Fibroblast of skin of abdomen (primary cell): ENCODE measurements around the gene SETMAR.

Experiments used
- DNase-seq: peaks from one replicate; pipeline ENCODE4 v3.0.0-alpha.2; 2013

SETMAR gene

DNA sequence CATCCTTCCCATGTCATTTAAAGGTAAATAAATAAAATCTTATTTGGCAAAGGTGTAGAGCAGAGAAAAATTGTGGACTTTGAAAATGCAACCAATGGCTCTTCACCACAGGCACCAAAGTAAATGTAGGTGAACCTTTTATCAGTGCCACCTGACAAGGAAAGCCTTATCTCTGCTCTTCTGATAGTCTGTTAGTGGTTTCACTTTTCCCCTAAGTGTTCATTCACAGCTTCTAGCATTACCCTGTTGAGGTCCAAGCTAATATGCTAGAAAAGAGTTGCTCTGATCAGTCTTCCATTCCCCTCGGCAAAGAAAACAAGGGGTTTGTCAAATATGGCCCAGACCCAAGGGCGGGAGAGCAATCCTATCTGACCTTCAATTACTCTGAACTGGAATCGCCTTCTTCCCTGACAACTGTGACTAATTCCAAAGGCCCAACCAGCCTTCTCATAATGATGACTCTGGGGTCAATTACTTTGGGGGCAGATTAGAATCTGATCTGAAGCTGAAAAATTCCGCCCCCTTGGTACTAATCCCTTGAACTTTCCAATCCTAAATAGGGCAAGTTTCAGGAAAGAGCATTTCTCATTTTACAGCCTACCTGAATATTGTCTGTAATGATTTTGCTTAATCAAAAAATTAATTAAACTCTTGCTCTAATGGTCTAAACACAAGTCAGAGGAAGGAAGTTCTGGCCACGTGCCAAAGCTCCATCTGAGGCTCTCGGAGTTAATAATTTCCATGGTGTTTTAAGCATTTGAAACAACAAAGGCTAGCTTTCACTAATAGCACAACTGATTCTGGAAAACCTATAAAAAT is 52.4 kb downstream of the SETMAR start:
- DNase-seq, result no peak

DNA sequence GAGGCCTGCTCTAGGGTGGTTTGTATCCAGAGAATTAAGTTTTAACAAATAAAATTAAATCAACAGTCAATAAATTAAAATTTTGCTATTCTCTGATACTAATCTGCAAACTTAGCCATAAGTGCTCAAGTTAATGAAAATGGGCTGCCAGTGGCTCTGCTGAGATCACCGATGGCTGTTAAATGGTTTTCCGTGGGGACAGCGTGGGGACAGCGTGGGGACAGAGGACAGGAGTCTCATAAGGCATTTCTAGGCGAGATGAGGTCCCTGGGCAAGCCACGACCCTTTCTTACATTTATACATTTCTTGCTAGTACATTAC is 53.0 kb downstream of the SETMAR start:
- no peak for DNase-seq

DNA sequence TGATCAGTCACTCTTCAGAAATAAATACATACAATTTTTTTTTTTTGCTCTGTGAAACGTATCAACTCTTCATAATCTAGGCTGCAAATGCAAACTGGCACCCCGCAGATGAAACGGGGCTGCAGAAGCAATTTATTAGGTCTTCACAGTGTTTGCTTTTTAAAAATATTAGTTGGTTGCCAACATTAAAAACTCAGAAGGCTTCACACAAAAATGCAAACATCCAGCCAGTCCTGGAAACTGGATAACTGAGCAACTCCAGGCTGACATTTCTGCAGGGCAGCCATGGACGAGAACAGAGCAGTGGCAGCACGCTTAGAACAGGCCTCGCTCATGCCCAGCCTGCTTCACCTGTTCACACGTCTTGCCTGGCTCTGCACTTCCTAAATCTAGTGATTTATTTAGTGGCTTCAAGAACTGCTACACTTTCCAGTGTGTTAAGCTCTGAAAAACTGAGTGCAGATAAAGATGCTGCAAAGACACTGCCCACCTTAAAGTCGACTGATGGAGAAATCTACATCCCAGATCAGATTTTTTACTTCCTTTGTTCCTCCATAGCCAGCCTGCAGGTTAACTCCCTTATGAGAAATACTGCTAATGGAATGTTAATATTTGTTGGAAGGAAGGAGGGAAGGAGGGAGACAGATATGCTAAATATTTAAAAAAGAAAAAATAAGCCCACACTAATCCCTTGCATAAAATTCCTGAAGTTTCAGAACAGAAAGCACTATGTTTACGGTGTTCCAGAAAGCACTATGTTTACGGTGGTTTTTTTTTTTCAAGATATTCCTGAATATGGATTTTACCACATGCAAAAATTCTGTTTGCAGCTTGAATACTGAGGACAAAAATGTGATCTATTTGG is 53.6 kb downstream of the SETMAR start:
- no peak for DNase-seq

DNA sequence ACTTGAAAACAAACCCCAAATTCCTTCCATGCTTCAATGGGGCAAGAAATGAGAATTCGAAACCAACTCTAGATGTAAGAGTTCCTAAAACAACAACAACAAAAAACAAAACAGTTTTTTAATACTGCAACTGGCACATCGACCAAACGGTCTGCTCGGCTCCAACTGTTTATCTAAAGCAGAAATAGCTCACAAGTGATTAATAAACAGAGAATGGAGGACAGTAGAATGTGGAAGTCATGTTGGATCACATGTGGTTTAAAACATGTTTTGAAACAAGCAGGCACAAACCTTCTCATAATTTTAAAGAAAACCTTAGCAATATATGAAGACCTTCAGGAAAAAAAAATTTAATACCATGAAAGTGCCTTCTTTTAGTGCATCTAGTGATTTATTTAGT is 55.1 kb downstream of the SETMAR start:
- DNase-seq, result no peak

DNA sequence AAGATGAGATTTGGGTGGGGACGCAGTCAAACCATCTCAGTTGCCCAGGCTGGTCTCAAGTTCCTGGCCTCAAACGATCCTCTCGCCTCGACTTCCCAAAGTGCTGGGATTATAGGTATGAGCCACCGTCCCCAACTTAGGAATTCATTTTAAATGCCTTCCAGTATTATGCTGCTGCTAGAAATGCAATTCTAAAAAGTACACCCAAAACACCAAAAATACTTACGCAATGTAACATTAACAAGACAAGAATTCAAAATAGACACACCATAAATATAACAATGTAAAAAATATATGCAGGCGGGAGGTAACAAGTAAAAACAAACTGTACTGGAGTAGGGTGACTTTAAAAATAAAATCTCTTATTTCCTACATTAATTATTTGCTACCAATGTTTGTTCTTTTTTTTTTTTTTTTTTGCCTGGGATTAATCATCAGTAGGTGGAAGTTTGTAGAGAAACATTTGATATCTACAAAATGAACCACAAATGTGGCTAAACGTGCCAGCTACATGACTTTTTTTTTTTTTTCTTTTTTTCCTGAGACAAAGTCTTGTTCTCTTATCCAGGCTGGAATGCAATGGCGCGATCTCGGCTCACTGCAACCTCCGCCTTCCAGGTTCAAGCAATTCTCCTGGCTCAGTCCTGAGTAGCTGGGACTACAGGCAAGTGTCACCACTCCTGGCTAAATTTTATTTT is 56.8 kb downstream of the SETMAR start:
- no peak for DNase-seq

DNA sequence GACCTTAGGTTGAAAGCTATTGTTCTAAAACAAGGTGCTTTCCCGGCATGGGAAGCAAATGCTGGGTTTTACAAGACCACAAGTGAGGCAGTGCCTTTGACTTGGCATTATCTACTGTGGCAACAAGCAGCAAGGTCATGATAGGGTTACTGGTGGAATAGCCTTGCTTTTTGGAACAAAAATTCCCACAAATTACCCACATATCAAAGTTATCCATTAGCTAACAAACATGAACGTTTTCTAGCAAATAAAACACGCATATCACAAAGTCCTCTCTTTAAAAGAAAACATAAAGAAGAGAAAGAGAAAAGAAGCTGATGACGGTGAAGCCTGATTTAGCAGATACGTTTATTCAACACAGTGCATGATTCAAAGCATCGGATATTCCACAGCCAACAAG is 57.6 kb downstream of the SETMAR start:
- no peak for DNase-seq

DNA sequence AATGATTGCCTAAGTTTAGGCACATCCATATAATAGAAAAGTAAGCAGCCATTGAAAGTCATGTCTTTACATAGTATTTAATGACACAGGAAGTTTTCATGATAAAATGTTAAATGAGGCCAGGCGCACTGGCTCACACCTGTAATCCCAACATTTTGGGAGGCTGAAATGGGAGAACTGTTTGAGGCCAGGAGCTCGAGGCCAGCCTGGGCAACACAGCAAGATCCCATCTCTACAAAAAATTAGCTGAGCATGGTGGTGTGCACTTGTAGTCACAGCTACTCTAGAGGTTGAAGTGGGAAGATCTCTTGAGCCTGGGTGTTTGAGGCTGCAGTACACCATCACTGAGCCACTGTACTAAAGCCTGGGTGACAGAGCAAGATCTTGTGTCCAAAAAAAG is 59.4 kb downstream of the SETMAR start:
- no peak for DNase-seq
